Left lung (tissue), 10 donors: ENCODE results near the gene ACOX3. TPM values are rescaled to one million over a fixed set of nuclear protein-coding genes. Genes with fewer than 3 reads are reported as not detected.
"Not testable (repeated sequence)": the region's sequence is repeated elsewhere in the genome, so short reads cannot be mapped to it uniquely, and the experiment has no call there.

Experiments
- ATAC-seq: fragments of 200-7000 bp; cut with Tn5 transposase; one replicate; pipeline ENCODE4 v1.9.1; 2020; ENCODE audit warnings: moderate library complexity
- DNase-seq, 4 donors: peaks; one replicate each; pipeline ENCODE4 v3.0.0-alpha.2; 2013 to 2020
- H3K27ac ChIP-seq, 2 donors: fragments of 200-600 bp; sonication (generic) in 1 of 2; one replicate each; pipeline versions ENCODE4 v1.5.0 to v1.8.0; 2020 to 2021
- H3K27me3 ChIP-seq, 2 donors: fragments of 200-600 bp; sonication (generic) in 1 of 2; one replicate each; pipeline versions ENCODE4 v1.5.0 to v1.8.0; 2020 to 2021
- H3K36me3 ChIP-seq, 2 donors: fragments of 200-600 bp; sonication (generic) in 1 of 2; one replicate each; pipeline versions ENCODE4 v1.5.0 to v1.8.0; 2020 to 2021
- H3K4me1 ChIP-seq, 2 donors: fragments of 200-600 bp; one replicate each; pipeline ENCODE4 v1.8.0; 2021
- H3K4me3 ChIP-seq, 2 donors: fragments of 200-600 bp; sonication (generic) in 1 of 2; one replicate each; pipeline versions ENCODE4 v1.5.0 to v1.8.0; 2020 to 2021; ENCODE audit warnings: mild to moderate bottlenecking in 1 of 2
- H3K9me3 ChIP-seq, 2 donors: fragments of 200-600 bp; sonication (generic) in 1 of 2; one replicate each; pipeline versions ENCODE4 v1.5.0 to v1.8.0; 2020 to 2021
- CTCF ChIP-seq, 2 donors: fragments of 200-600 bp; sonication (generic) in 1 of 2; IDR thresholded peaks; one replicate each; pipeline versions ENCODE4 v1.5.0 to v1.8.0; 2021; ENCODE audit warnings: antibody characterized with exemption in 2 of 2
- intact Hi-C, 2 donors: fragments of 100-400 bp; cut with DNase I; formaldehyde crosslinking; loops; one replicate each; pipeline versions ENCODE4 v1.11.2 to v1.14.2; 2022
- polyA plus RNA-seq, 6 donors: library from polyadenylated mRNA; unstranded; fragments of 120-200 nt; gene quantifications; one replicate each; pipeline ENCODE4 v1.2.1, GENCODE V29; 2013; ENCODE audit not compliant: insufficient read length in 6 of 6
- total RNA-seq, 2 donors: library from RNA; stranded (reverse); fragmentation: NEBNext Ultra II Directional; extraction: Animal tissue kit (Norgen Biotek cat#: 25700); gene quantifications; one replicate each; pipeline ENCODE4 v1.2.1, GENCODE V29; 2021
- donor health status: DM: no; HTN: yes; CAD: no.
- donor health status: DM: no; HTN: no; CAD: no.

ACOX3 gene
- total and polyA plus RNA-seq, 8 donors = 19.9 to 31.7 (median 23.4) TPM

- Histone ChIP-seq H3K4me1 (peaks cover 4 to 25% of the 10 kb centered on the region in 2 donors), H3K4me3 (peak overlapping the region; percentile 66 to 77), H3K36me3 (peaks cover 0 to 5% of the 10 kb centered on the region in 2 donors), H3K27me3 (no peaks in the 10 kb centered on the region), H3K27ac (peak overlapping the region; percentile 73 to 81), H3K9me3 (no peaks in the 10 kb centered on the region)
- TF ChIP-seq CTCF (IDR thresholded peaks at IDR 0.05) = peak in 1 of 2 donors; percentile 25
- DNase-seq (peak; percentile 84 to 96 (median 89)), ATAC-seq (peak; percentile 99)
- intact Hi-C loops = no loop called here
These were observed 12.0 kb downstream of the ACOX3 start for GRCh38 chr4:8428288-8429097.

- H3K36me3 ChIP-seq = peaks cover 0 to 5% of the 10 kb centered on the region in 2 donors
- peak in 2 of 4 donors; percentile 54 to 70 for DNase-seq
- H3K27me3 ChIP-seq = no peaks in the 10 kb centered on the region
- no peak for TF ChIP-seq CTCF (IDR thresholded peaks at IDR 0.05)
- H3K4me1 ChIP-seq = peaks cover 4 to 25% of the 10 kb centered on the region in 2 donors
- intact Hi-C loops = no loop called here
- peak overlapping the region; percentile 73 to 81 for H3K27ac ChIP-seq
- peak overlapping the region; percentile 66 to 77 for H3K4me3 ChIP-seq
- peak; percentile 67 for ATAC-seq
- H3K9me3 ChIP-seq = no peaks in the 10 kb centered on the region
These were observed 12.7 kb downstream of the ACOX3 start for GRCh38 chr4:8427761-8428287.

- ATAC-seq (no peak), DNase-seq (no peak)
- H3K4me1 ChIP-seq = peaks cover 4 to 25% of the 10 kb centered on the region in 2 donors
- H3K4me3 ChIP-seq = peak overlapping the region in 1 of 2 donors; percentile 77
- no peak overlapping the region for H3K27ac ChIP-seq
- H3K9me3 ChIP-seq = no peaks in the 10 kb centered on the region
- H3K27me3 ChIP-seq = no peaks in the 10 kb centered on the region
- intact Hi-C loops = no loop called here
- H3K36me3 ChIP-seq = peaks cover 0 to 5% of the 10 kb centered on the region in 2 donors
- TF ChIP-seq CTCF (IDR thresholded peaks at IDR 0.05) = no peak
These were observed 13.3 kb downstream of the ACOX3 start for GRCh38 chr4:8427262-8427661.

GRCh38 chr4:8422786-8423185, 17.7 kb downstream of the ACOX3 start:
- ATAC-seq = no peak
- no peak for TF ChIP-seq CTCF (IDR thresholded peaks at IDR 0.05)
- H3K36me3 ChIP-seq = peaks cover 0 to 5% of the 10 kb centered on the region in 2 donors
- H3K4me1 ChIP-seq = peaks cover 3 to 31% of the 10 kb centered on the region in 2 donors
- intact Hi-C loops = no loop called here
- H3K27me3 ChIP-seq = no peaks in the 10 kb centered on the region
- DNase-seq = no peak
- no peaks in the 10 kb centered on the region for H3K9me3 ChIP-seq
- no peak overlapping the region for H3K27ac ChIP-seq
- H3K4me3 ChIP-seq = no peak overlapping the region

GRCh38 chr4:8422327-8422726, 18.2 kb downstream of the ACOX3 start:
- intact Hi-C loops = no loop called here
- Histone ChIP-seq H3K27ac (no peak overlapping the region), H3K4me1 (peaks cover 0 to 26% of the 10 kb centered on the region in 2 donors), H3K27me3 (no peaks in the 10 kb centered on the region), H3K36me3 (peaks cover 0 to 5% of the 10 kb centered on the region in 2 donors), H3K4me3 (no peak overlapping the region), H3K9me3 (no peaks in the 10 kb centered on the region)
- ATAC-seq (no peak), DNase-seq (peak in 1 of 4 donors; percentile 46)
- TF ChIP-seq CTCF (IDR thresholded peaks at IDR 0.05) = no peak

GRCh38 chr4:8420151-8420550, 20.4 kb downstream of the ACOX3 start:
- DNase-seq, ATAC-seq, intact Hi-C loops, H3K27me3 ChIP-seq, H3K4me3 ChIP-seq, H3K9me3 ChIP-seq: not testable (repeated sequence)
- H3K27ac ChIP-seq = peak overlapping the region in 1 of 2 donors; percentile 54
- H3K4me1 ChIP-seq = peaks cover 0 to 17% of the 10 kb centered on the region in 2 donors
- peaks cover 0 to 20% of the 10 kb centered on the region in 2 donors for H3K36me3 ChIP-seq
